KOPT-K1 (cell line): ENCODE results near the gene ZFYVE28.

ENCODE experiments used
- H3K27ac ChIP-seq: fragments of 200-600 bp; sonication (generic); 2 replicates; pipeline ENCODE4 v1.5.1; 2016; ENCODE audit warnings: antibody characterized with exemption, mild to moderate bottlenecking, low read depth, low read length; ENCODE audit not compliant: poor library complexity, severe bottlenecking
- H3K36me3 ChIP-seq: fragments of 200-600 bp; sonication (generic); 2 replicates; pipeline ENCODE4 v1.5.1; 2017; ENCODE audit warnings: antibody characterized with exemption, mild to moderate bottlenecking, low read length, moderate library complexity; ENCODE audit not compliant: insufficient read depth
- H3K9me3 ChIP-seq: fragments of 200-600 bp; sonication (generic); 2 replicates; pipeline ENCODE4 v1.5.1; 2017; ENCODE audit warnings: antibody characterized with exemption, low read length, mild to moderate bottlenecking; ENCODE audit not compliant: insufficient read depth, poor library complexity, severe bottlenecking

Gene ZFYVE28

GRCh38 chr4:2290974-2291704 lies 127.3 kb downstream of the ZFYVE28 start:
- Histone ChIP-seq H3K27ac (peak overlapping the region; percentile 89), H3K36me3 (no peaks in the 10 kb centered on the region), H3K9me3 (peaks cover 6% of the 10 kb centered on the region)

GRCh38 chr4:2290488-2290887 lies 128.0 kb downstream of the ZFYVE28 start:
- peaks cover 6% of the 10 kb centered on the region for H3K9me3 ChIP-seq
- no peaks in the 10 kb centered on the region for H3K36me3 ChIP-seq
- H3K27ac ChIP-seq = peak overlapping the region; percentile 89

- Histone ChIP-seq H3K36me3 (no peaks in the 10 kb centered on the region), H3K9me3 (peaks cover 6% of the 10 kb centered on the region), H3K27ac (peak overlapping the region; percentile 89)
Measured at GRCh38 chr4:2289955-2290333, 128.5 kb downstream of the ZFYVE28 start.

- H3K36me3 ChIP-seq = no peaks in the 10 kb centered on the region
- peaks cover 6% of the 10 kb centered on the region for H3K9me3 ChIP-seq
- H3K27ac ChIP-seq = peak overlapping the region; percentile 89
Measured at GRCh38 chr4:2289311-2289954, 129.0 kb downstream of the ZFYVE28 start.

- Histone ChIP-seq H3K27ac (no peak overlapping the region), H3K36me3 (no peaks in the 10 kb centered on the region), H3K9me3 (no peaks in the 10 kb centered on the region)
Measured at GRCh38 chr4:2288051-2288541, 130.3 kb downstream of the ZFYVE28 start.

GRCh38 chr4:2287594-2287915 lies 130.9 kb downstream of the ZFYVE28 start:
- Histone ChIP-seq H3K9me3 (no peaks in the 10 kb centered on the region), H3K36me3 (no peaks in the 10 kb centered on the region), H3K27ac (no peak overlapping the region)

- no peaks in the 10 kb centered on the region for H3K9me3 ChIP-seq
- H3K36me3 ChIP-seq = no peaks in the 10 kb centered on the region
- no peak overlapping the region for H3K27ac ChIP-seq
Measured at GRCh38 chr4:2286904-2287593, 131.4 kb downstream of the ZFYVE28 start.

GRCh38 chr4:2285613-2286381 lies 132.6 kb downstream of the ZFYVE28 start:
- peak overlapping the region; percentile 50 for H3K27ac ChIP-seq

GRCh38 chr4:2284934-2285612 lies 133.4 kb downstream of the ZFYVE28 start:
- H3K36me3 ChIP-seq = no peaks in the 10 kb centered on the region
- no peaks in the 10 kb centered on the region for H3K9me3 ChIP-seq
- H3K27ac ChIP-seq = peak overlapping the region; percentile 50

More at GRCh38 chr4:2285613-2286381, 132.6 kb downstream of the ZFYVE28 start:
- no peaks in the 10 kb centered on the region for H3K9me3 ChIP-seq
- H3K36me3 ChIP-seq = no peaks in the 10 kb centered on the region

- peak overlapping the region; percentile 50 for H3K27ac ChIP-seq
- no peaks in the 10 kb centered on the region for H3K9me3 ChIP-seq
- H3K36me3 ChIP-seq = no peaks in the 10 kb centered on the region
Measured at GRCh38 chr4:2284161-2284933, 134.1 kb downstream of the ZFYVE28 start.

- Histone ChIP-seq H3K27ac (peak overlapping the region; percentile 100), H3K36me3 (no peaks in the 10 kb centered on the region), H3K9me3 (no peaks in the 10 kb centered on the region)
Measured at GRCh38 chr4:2283199-2283711, 135.2 kb downstream of the ZFYVE28 start.

GRCh38 chr4:2281575-2282343 lies 136.7 kb downstream of the ZFYVE28 start:
- no peaks in the 10 kb centered on the region for H3K36me3 ChIP-seq
- H3K9me3 ChIP-seq = no peaks in the 10 kb centered on the region
- peak overlapping the region; percentile 100 for H3K27ac ChIP-seq
